ENCODE measurements around the gene PREX1. TPM values are rescaled to one million over a fixed set of nuclear protein-coding genes. Genes with fewer than 3 reads are reported as not detected.

PREX1 gene
- total RNA-seq, 2 experiments from 2014 or later, result 142 to 147 TPM

DNA sequence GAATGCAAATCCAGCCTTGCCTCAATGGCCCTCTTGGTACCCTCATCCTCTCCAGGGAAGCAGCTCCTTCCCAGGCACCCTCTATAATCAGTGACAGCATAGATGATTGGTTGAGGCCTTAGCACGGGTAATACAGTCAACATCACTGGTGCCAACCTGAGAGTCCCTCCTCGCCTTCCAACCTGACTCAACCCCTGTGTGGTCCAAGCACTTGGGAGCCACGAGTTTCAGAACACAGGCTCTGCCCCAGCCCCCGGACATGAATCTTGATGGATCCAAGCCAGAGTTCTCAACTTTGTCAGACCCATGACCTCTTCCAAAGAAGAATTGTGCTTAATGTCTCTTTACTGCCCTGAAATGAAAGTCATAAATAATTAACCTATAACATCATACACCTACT, 213.9 kb downstream of the PREX1 start:
- no peaks in the 10 kb centered on the region for H3K9me3 Mint-ChIP-seq
- no peak for ATAC-seq (ENCODE audit: low read depth)
- peak; percentile 9 for DNase-seq
- POLR2A ChIA-PET, result no interaction called here
- H3K4me1 Mint-ChIP-seq, result peaks cover 3% of the 10 kb centered on the region
- no peak overlapping the region for H3K4me3 Mint-ChIP-seq
- H3K27ac Mint-ChIP-seq, result no peak overlapping the region
- H3K36me3 Mint-ChIP-seq, result no peaks in the 10 kb centered on the region
- H3K27me3 Mint-ChIP-seq, result peaks cover 6% of the 10 kb centered on the region

DNA sequence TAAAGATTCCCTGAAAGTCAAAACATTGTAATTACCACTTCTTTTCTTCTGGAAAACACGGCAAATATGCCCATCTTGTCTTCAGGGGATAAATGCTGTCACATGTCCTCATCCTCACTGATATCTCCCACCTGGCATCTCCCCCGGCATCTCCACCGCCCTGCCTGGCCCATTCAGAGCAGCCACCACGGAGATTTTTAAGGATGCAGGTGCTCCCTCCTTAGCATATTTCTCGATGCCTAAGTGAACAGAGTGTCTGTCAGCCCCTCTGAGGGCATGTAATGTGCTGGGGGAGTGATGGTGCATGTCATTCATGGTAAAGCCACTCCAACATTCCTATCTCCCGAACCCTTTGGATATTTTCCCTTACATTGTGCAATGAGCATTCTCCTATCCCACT, 215.5 kb downstream of the PREX1 start:
- POLR2A ChIA-PET, result no interaction called here
- Mint-ChIP-seq H3K4me1 (peaks cover 3% of the 10 kb centered on the region), H3K36me3 (no peaks in the 10 kb centered on the region), H3K9me3 (no peaks in the 10 kb centered on the region), H3K27me3 (peaks cover 8% of the 10 kb centered on the region), H3K4me3 (no peak overlapping the region), H3K27ac (no peak overlapping the region)
- no peak for ATAC-seq (ENCODE audit: low read depth)
- no peak for DNase-seq

DNA sequence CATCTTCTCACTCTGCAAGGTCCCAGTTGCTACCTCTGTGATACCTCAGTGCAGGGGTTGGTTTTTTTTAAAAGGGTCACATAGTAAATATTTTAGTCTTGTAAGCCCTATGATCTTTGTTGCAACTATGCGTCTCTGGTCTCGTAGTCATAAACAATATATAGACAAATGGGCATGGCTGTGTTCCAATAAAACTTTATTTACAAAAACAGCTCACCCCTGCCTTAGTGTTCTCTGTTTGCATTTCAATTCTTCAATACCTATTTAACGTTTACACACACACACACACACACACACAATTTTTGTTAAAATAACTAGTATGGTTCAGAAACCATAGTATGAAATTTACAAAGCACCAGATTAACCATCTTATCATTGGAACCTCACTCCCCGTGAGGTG, 216.8 kb downstream of the PREX1 start:
- Mint-ChIP-seq H3K27ac (no peak overlapping the region), H3K9me3 (no peaks in the 10 kb centered on the region), H3K27me3 (peaks cover 8% of the 10 kb centered on the region), H3K36me3 (no peaks in the 10 kb centered on the region), H3K4me1 (peaks cover 3% of the 10 kb centered on the region), H3K4me3 (no peak overlapping the region)
- no peak for ATAC-seq (ENCODE audit: low read depth)
- POLR2A ChIA-PET, result no interaction called here
- DNase-seq, result no peak

DNA sequence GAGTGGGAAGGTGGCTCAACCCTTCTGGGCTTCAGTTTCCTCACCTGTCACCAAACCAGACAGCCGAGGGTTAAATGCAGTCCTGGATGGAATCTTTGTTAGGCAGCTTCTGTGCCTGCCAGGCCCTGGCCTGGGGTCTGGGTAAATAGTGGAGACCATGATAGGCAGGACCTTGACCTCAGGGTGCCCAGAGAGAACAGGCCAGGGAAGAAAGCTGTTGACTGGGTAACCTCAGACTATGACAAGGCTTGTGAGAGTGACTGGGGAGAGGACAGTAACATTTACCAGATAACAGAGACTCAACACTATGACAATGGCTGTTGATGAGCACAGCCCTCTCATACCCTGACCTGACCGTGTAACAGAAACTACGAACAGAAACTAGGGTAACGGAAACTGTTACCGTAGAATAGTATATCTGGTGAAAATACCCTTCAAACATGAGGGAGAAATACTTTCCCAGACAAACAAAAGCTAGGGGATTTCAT, 218.3 kb downstream of the PREX1 start:
- H3K4me1 Mint-ChIP-seq, result peaks cover 3% of the 10 kb centered on the region
- POLR2A ChIA-PET, result no interaction called here

DNA sequence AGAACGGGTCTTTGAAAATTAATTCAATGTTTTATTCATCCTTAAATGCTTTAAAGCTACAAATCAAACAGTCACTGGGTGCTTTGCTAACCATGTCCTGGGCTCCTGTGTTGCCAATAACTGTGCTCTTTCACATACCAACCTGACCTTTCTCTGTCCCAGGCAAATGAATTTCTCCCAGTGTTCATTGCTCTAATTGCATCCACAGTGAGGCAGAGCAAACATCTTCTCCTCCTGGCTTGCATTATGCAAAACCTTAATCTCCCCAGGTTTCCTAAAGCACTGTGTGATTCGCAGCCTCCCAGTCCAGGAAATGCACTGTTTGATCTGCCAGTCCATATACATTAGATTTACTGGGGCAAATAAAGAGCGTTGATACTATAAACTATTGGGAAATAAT, 219.0 kb downstream of the PREX1 start:
- H3K36me3 Mint-ChIP-seq, result no peaks in the 10 kb centered on the region
- no peak overlapping the region for H3K4me3 Mint-ChIP-seq
- H3K27ac Mint-ChIP-seq, result no peak overlapping the region
- peaks cover 3% of the 10 kb centered on the region for H3K4me1 Mint-ChIP-seq
- DNase-seq, result no peak
- POLR2A ChIA-PET, result no interaction called here
- H3K27me3 Mint-ChIP-seq, result peaks cover 8% of the 10 kb centered on the region
- no peak for ATAC-seq (ENCODE audit: low read depth)
- no peaks in the 10 kb centered on the region for H3K9me3 Mint-ChIP-seq

More for the DNA sequence above, 218.3 kb downstream of the PREX1 start:
- ATAC-seq (ENCODE audit: low read depth), result no peak
- DNase-seq, result no peak
- Mint-ChIP-seq H3K4me3 (no peak overlapping the region), H3K36me3 (no peaks in the 10 kb centered on the region), H3K9me3 (no peaks in the 10 kb centered on the region), H3K27me3 (peaks cover 8% of the 10 kb centered on the region), H3K27ac (no peak overlapping the region)

DNA sequence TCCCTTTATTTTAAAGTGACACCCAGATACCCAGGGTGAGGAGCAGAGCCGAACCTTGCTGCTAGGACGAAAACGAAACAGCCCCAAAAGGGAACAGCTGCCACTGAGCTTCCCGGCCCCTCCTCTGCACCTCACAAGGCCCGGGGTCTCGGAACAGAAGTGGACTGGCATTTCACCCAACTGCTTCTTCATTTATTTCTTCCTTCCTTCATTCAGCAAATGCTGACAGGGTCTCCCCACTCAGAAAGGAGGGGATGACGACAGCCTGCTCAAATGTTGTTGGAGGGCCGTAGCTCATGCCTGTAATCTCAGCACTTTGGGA, 220.3 kb downstream of the PREX1 start:
- no peaks in the 10 kb centered on the region for H3K9me3 Mint-ChIP-seq
- no peaks in the 10 kb centered on the region for H3K36me3 Mint-ChIP-seq
- POLR2A ChIA-PET, result no interaction called here
- ATAC-seq (ENCODE audit: low read depth) (no peak), DNase-seq (no peak)
- peaks cover 3% of the 10 kb centered on the region for H3K4me1 Mint-ChIP-seq
- no peak overlapping the region for H3K4me3 Mint-ChIP-seq
- no peak overlapping the region for H3K27ac Mint-ChIP-seq
- peaks cover 7% of the 10 kb centered on the region for H3K27me3 Mint-ChIP-seq

DNA sequence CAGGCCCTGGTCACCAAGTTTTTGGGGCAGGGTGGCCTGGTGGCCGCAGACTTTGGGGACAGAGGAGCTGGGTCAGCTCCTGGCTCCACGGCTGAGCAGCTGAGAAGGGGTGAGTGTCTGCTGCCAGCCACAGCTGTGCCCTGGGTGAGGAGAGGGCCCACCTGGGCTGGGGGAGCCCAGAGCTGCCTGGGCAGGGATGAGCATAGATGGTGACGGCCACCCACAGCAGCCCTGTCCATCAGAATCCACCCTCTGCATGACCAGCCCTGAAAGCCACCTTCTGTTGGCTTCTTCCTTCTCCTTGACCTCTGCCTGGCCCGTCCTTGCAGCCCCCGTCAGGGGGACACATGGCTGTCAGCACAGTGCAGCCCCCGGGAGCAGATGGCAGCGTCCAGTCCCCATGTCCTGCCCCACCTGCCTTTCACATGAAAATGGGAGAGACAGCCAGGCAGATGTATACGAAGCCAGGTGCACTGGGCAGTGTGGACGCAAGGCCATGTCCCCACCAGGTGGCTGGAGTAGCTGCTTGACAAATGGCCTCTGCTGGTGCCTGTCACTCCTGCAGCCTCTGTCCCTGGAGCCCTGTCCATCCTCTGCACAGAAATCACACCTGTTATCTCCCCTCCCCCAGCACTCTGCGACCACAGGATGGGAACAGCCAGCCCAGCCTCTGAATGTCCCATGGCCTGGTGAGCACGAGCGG, 220.8 kb downstream of the PREX1 start:
- POLR2A ChIA-PET, result no interaction called here
- no peaks in the 10 kb centered on the region for H3K36me3 Mint-ChIP-seq
- no peak overlapping the region for H3K4me3 Mint-ChIP-seq
- DNase-seq, result no peak
- ATAC-seq (ENCODE audit: low read depth), result no peak
- peaks cover 4% of the 10 kb centered on the region for H3K27me3 Mint-ChIP-seq
- no peak overlapping the region for H3K27ac Mint-ChIP-seq
- no peaks in the 10 kb centered on the region for H3K9me3 Mint-ChIP-seq
- H3K4me1 Mint-ChIP-seq, result peaks cover 3% of the 10 kb centered on the region

DNA sequence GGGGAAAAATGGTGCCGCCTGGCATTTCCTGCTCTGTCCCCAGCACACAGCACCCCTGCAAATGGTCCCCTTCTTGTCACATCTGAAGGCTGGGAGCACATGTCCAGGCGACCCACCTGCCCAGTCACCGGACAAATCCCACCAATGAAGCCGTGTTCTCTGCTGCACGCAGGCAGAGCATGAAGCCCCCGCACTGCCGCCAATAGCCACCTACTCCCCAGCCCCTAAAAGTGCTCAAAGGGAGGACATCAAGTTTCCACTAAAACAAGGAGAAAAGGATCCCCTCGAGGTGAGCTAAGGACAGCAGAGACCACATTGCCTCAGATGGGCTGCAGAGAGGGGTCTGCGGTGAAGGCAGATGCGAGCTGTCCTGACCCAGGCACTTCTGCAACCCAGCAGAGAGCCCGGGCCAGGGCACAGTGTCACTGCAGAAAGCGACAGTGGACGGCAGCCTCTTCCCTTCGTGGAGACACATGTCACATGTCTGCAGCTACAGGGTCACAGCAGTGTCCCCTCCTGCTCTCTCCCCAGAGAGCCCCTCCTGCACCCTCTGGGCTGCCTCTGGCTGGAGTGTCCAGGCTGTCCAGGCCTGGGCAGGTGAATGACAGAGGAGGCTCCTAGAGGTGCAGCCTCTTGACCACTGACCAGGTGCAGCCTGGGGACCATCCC, 221.5 kb downstream of the PREX1 start:
- Mint-ChIP-seq H3K4me1 (peaks cover 3% of the 10 kb centered on the region), H3K27ac (no peak overlapping the region), H3K9me3 (no peaks in the 10 kb centered on the region), H3K27me3 (peaks cover 4% of the 10 kb centered on the region), H3K4me3 (no peak overlapping the region), H3K36me3 (no peaks in the 10 kb centered on the region)
- ATAC-seq (ENCODE audit: low read depth), result no peak
- no peak for DNase-seq
- POLR2A ChIA-PET, result no interaction called here

DNA sequence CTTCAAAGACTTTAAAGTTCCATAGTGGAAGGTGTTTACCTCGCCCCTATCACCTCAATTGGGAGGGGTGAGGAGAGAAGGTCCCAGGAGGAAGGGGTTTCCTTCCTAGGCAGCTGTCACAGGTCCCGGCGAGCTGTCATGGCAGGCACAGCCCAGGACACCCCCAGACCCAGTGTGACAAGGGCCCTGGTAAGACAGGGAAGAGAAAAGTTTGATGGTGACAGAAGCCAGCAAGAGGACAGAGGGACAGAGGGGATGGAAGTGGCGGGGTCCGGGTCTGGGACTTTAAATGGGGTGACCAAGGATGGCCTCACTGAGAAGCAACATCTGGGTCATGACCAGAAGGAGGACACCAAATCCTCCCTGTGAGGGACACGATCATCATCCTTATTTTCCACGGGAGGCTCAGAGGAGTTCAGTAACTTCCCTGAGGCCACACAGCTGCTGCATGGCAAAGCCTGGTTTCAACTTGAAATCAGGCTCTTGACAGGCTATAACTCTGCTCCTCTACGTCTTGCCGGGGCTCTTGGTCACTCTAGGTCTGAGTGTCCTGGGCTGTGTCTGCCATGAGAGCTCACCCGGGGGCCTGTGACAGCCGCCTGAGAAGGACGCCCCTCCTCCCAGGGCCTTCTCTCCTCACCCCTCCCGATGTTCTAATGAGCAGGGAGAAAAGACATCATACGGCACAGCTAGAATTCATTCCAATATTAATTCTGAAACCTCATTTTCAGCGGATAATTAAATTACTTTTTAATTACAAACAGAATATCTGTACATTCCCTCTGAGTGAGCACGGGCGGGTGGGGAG, 222.2 kb downstream of the PREX1 start:
- no peaks in the 10 kb centered on the region for H3K36me3 Mint-ChIP-seq
- POLR2A ChIA-PET, result no interaction called here
- H3K4me3 Mint-ChIP-seq, result no peak overlapping the region
- no peaks in the 10 kb centered on the region for H3K9me3 Mint-ChIP-seq
- H3K27me3 Mint-ChIP-seq, result peaks cover 4% of the 10 kb centered on the region
- H3K27ac Mint-ChIP-seq, result peak overlapping the region; percentile 27
- ATAC-seq (ENCODE audit: low read depth) (no peak), DNase-seq (no peak)
- no peaks in the 10 kb centered on the region for H3K4me1 Mint-ChIP-seq

DNA sequence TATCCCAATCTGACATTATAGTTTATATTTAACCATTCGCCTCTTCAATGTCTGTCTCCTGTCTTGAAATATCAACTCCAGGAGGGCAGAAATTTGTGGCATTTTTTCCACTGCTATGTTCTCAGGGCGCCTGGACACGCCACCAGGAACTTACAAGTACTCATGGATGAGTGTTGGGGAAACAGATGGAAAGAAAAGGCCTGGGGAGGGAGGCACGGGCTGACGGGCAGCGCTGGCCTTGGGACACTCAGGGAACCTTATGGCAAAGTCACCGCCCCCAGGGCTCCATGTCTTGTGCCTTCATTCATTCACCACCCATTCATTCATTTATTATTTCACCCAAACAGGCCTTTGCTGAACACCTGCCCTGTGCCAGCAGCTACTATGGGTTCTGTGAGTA, 222.9 kb downstream of the PREX1 start:
- Mint-ChIP-seq H3K9me3 (no peaks in the 10 kb centered on the region), H3K36me3 (no peaks in the 10 kb centered on the region), H3K27ac (no peak overlapping the region), H3K27me3 (peaks cover 3% of the 10 kb centered on the region), H3K4me3 (no peak overlapping the region), H3K4me1 (no peaks in the 10 kb centered on the region)
- ATAC-seq (ENCODE audit: low read depth) (no peak), DNase-seq (no peak)
- POLR2A ChIA-PET, result no interaction called here

DNA sequence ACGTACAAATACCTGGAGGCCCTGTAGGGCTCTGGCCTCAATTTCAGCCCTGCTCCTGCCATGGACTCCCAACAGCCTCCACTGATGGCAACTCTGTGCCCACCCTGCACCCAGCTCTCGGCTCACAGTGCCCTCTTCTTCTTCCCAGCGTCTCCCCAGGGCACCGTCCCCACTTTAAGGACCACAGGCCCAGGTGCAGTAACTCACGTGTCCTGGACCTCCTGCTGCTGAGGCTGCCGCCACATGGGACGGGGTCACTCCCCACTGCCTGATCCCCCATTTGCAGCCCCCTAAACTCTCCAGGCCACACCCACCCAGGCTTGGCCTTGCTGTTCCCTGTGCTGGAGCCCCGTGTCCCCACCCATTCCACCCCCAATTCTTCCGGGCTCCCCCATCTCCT, 223.4 kb downstream of the PREX1 start:
- ATAC-seq (ENCODE audit: low read depth) (no peak), DNase-seq (no peak)
- Mint-ChIP-seq H3K4me3 (no peak overlapping the region), H3K4me1 (no peaks in the 10 kb centered on the region), H3K27ac (no peak overlapping the region), H3K36me3 (no peaks in the 10 kb centered on the region), H3K9me3 (no peaks in the 10 kb centered on the region), H3K27me3 (peaks cover 3% of the 10 kb centered on the region)
- POLR2A ChIA-PET, result no interaction called here

DNA sequence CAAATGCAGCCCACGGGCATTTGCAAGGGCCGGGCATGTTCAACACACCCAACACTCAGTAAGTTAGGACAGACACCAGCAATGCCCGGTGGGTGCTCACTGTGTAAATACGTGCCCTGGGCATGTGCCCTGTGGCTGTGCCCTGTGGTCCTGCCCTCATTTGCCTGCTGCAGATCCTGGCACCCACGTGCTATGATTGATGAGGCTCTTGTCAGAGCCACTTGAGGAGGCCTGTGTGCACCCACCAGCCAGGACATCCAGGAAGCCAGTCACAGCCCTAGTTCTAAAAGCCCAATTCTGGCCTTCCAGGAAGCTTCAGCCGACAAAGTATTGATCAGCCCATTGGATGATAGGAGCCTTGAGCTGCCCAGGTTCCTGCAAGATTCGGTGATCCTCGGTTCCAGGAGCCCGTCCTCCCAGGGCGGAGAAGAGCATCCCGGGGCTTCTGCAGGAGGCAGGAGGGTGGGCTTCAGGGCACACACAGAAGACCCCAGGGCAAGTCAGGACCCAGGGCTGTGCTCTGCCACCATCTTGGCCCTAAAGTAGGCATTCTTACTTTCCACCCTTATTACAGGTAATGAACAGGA, 223.9 kb downstream of the PREX1 start:
- no peak for DNase-seq
- no peaks in the 10 kb centered on the region for H3K36me3 Mint-ChIP-seq
- no peaks in the 10 kb centered on the region for H3K4me1 Mint-ChIP-seq
- H3K9me3 Mint-ChIP-seq, result no peaks in the 10 kb centered on the region
- POLR2A ChIA-PET, result no interaction called here
- H3K27ac Mint-ChIP-seq, result no peak overlapping the region
- H3K4me3 Mint-ChIP-seq, result no peak overlapping the region
- no peak for ATAC-seq (ENCODE audit: low read depth)
- H3K27me3 Mint-ChIP-seq, result peaks cover 2% of the 10 kb centered on the region

DNA sequence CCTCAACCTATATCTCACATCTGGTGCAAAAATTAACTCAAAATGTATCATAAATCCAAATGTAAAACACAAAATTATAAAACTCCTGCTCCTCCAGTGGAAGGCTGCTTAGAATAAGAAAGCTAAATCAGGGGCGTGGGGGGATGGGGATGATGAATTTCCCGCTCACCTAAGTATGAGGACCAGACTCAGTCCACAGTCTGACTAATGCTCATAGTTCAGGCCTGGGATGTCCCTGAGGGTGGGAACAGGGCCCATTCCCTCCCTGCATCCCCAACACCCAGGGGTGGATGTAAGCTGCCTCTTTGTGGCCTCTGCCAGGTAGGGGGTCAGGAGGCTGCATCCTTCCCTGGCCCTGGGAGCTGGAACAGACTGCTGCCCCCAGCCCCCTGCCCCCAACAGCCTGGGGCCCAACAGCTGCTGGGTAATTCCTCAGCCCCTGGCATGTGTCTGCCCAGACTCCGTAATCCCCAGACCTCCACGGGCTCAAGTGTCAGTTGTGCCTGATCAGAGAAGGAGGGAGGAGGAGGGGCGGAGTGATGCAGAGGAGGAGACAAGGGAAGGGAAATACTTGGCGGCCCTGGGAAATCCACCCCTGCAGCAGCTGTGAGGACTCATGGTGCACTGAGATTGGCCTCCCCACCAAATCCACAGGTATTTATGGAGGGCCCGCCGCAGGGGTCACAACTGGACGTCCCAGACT, 224.5 kb downstream of the PREX1 start:
- no peak overlapping the region for H3K27ac Mint-ChIP-seq

More for the DNA sequence above, 224.5 kb downstream of the PREX1 start:
- H3K36me3 Mint-ChIP-seq, result no peaks in the 10 kb centered on the region
- no peaks in the 10 kb centered on the region for H3K9me3 Mint-ChIP-seq
- DNase-seq, result no peak
- no peaks in the 10 kb centered on the region for H3K4me1 Mint-ChIP-seq
- H3K4me3 Mint-ChIP-seq, result no peak overlapping the region
- H3K27me3 Mint-ChIP-seq, result no peaks in the 10 kb centered on the region
- POLR2A ChIA-PET, result no interaction called here
- no peak for ATAC-seq (ENCODE audit: low read depth)
